GM21367 (cell line): ENCODE results near the gene FKBP15.
"Not testable (repeated sequence)": the region's sequence is repeated elsewhere in the genome, so short reads cannot be mapped to it uniquely, and the experiment has no call there.

Experiments used
- ATAC-seq: cut with Tn5 transposase; IDR thresholded peaks from one replicate; pipeline ENCODE4 v1.9.1; 2021; ENCODE audit not compliant: unreplicated experiment

FKBP15 gene

GRCh38 chr9:113149561-113149960 is 71.5 kb downstream of the FKBP15 start:
- not testable (repeated sequence) for ATAC-seq

DNA sequence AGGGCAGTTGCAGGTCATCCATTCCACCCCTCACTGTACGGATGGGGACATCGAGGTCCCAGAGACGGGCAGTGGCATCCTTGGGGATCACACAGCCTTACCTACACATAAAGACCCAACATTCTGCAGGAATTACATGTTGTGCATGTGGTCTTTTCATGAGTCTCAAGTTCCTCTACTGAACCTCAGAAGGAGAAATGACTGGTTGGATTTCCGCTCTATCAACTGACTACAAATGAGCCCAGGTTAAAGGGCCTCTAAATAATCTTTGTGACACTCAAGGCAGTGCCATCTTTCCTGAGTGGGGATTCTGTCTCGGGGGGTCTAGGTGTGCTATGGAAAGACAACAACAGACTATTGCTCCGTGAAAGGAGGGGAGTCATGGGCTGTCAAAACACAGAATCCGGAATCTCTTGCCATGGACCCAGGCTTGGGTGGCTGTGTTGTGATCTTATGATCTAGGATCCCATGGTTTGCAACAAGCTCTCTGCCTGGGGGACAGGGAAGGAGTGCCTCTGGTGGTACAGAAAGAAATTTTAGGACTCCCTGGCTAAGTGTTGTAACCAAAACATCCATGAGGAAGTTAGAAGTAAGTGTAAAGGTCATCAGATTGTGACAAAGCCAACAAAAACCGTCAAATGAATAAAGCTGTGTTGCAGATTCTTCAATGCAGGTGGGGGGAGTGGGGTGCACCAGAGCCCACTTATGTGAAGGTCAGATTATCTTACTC is 72.1 kb downstream of the FKBP15 start:
- no peak for ATAC-seq

- no peak for ATAC-seq
Measured at GRCh38 chr9:113148372-113148705, 72.7 kb downstream of the FKBP15 start.

DNA sequence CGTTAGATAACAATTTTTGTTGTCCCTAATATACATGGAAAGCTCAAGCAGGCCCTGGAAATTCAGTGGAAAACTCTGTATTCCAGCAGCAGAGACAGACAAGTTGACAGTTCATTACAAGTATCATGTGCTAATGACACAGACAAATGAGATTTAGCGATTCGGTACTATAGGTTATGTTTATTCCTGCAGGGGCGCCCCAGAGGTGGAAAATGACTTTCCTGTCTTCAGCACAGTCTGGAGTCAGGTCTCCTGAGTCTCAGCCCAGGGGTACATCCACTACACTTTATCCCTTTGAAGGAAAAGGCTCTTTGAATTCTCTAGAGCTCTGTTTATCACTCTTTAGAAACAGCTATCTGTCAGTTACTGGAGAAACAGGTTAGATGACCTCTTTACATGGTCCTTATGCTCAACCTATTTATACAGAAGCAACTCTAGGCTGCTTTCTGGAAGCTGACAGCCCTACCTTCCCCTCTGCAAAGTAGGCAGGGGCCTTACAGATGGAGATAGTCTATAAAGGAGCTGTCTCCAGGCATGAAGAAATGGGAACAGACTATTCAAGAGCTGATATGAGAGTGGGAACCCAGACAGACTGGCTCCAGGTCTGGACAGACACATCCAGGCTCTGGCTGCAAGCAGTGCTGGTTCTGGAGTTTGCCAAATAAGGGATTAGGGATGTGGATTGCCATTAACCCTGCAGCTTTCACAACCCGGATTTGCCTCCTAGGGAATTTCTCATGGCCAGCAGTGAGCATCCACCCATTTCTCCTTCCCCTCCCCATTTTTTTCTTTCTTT is 77.4 kb downstream of the FKBP15 start:
- ATAC-seq, result no peak

GRCh38 chr9:113140896-113141295 is 80.2 kb downstream of the FKBP15 start:
- not testable (repeated sequence) for ATAC-seq

GRCh38 chr9:113139953-113140352 is 81.1 kb downstream of the FKBP15 start:
- ATAC-seq, result no peak

GRCh38 chr9:113139225-113139829 is 81.8 kb downstream of the FKBP15 start:
- ATAC-seq, result no peak

- no peak for ATAC-seq
Measured at GRCh38 chr9:113138760-113139159, 82.3 kb downstream of the FKBP15 start.

- ATAC-seq, result no peak
Measured at GRCh38 chr9:113137196-113138168, 83.6 kb downstream of the FKBP15 start.

DNA sequence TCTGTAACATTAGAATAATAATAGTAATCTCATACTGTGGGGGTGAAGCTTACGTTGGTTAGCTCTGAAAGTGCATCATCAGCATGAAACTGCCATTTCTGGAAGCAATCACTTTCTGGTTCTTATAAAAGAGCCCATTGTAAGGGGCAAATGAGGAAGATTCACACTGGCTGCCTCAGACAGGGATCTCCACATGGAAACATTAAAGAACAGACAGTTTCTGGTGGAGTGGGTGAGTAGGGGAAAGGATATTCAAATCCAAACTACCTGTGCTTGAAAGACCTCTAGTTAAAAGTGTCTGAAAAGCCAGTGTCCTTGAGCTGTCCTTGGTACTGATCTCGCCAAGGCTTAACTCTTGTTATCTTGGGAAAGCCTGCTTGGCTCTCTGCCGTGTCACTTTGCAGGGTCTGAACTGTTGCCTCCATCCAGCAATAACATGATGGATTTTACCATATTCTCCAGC is 89.4 kb downstream of the FKBP15 start:
- ATAC-seq, result no peak

GRCh38 chr9:113129884-113130283 is 91.2 kb downstream of the FKBP15 start:
- ATAC-seq, result no peak

DNA sequence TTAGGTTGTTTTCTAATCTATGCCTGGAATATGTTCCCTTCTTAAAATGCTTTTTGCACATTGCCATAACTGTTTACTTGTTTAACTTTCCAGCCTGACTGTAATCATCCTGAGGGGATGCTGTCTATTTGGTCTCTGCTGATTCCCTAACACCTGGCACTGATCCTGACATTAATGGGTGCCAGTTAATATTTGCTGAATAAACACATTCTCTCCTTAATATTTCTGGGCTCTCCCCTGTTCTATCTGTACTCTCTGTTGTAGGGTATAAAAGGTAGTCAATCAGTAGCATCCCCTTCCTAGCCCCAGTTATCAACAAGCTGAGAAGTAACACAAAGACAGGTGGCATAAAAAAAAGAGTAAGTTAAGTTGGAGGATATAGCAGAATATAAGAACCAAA is 91.6 kb downstream of the FKBP15 start:
- no peak for ATAC-seq

DNA sequence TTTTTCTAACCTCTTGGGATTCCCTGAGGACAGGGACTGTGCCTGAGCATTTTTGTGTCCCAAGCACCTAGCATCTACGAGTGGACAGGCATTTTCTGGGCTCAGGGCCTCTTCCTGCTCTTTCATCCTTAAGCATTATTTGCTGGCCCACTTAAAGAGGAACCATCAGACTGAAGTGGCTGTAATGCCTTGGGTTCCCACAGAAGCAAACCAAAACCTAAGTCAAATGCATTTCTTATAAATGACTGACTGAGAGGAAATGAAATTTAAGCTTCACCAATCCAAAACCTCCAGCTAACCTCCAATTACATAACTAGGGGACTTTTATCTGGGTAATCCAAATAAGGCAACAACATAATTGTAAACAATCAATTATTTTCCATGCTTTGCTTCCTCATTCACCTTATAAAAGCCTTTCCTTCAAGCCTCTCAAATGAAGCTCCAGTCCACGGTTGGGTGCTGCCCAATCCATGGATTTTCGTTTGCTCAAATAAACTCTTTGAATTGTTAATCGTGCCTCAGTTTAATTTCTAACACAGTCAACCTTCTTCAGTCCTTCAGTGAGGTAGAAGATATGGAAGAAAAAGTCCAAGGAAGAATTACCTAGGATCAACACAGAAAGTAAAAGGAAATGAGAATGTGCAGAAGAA is 95.6 kb downstream of the FKBP15 start:
- ATAC-seq, result no peak

DNA sequence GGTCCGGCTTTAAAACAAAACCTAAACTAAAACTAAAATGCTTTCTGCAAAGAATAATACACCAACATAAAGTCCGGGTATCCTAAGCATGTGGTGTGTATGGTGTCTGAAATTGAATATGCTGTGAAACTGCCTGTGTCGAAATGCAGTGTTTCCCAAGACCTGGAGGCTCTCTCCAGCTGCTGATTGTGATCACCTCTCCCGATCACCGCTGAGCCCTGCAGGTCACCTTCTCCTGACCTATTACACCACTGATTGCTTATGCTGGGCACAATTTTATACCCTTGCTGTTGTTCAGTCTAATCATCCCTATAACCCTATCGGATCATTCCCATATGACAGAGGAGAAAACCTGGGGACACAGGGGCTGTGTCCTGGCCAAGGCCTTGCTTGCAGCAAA is 102.2 kb downstream of the FKBP15 start:
- not testable (repeated sequence) for ATAC-seq
